VCaP (cell line): ENCODE data around the gene SCIN.
A peak's percentile ranks its signal among the peaks of the same experiment; 100 is the strongest.
"Not testable (repeated sequence)": the region's sequence is repeated elsewhere in the genome, so short reads cannot be mapped to it uniquely, and the experiment has no call there.

ENCODE experiments used
- H3K27ac ChIP-seq: fragments of 450-650 bp; 2 replicates; pipeline ENCODE4 v1.5.1; 2017
- CTCF ChIP-seq: fragments of 450-650 bp; conservative IDR thresholded peaks from 2 replicates; pipeline ENCODE4 v1.5.1; 2017; ENCODE audit warnings: mild to moderate bottlenecking, moderate library complexity

SCIN gene

DNA sequence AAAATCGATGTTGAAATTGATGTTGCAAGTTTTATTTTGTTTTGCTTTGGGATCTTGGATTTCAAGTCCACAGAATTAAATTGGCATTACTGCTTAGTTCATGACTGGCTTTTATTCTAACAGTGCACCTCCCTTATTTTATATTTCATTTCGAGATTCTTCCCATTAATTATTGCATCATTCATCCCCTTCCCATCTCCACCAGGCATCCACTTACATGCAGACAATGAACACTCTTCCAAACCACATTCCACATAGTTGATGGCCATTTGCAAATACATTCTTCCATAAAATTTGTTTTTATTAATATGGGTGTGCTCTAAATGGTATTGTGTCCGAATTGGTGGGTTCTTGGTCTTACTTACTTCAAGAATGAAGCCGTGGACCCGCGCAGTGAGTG, 15.6 kb upstream of the SCIN start:
- TF ChIP-seq CTCF: no peak
- H3K27ac ChIP-seq: peak overlapping the region; percentile 87

DNA sequence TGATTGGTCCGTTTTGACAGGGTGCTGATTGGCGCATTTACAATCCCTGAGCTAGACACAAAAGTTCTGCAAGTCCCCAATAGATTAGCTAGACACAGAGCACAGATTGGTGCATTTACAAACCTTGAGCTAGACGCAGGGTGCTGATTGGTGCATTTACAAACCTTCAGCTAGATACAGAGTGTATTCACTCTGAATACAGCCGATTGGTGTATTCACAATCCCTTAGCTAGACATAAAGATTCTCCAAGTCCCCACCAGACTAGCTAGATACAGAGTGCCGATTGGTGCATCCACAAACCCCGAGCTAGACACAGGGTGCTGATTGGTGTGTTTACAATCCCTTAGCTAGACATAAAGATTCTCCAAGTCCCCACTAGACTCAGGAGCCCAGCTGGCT, 14.8 kb upstream of the SCIN start:
- H3K27ac ChIP-seq: peak overlapping the region; percentile 87

- H3K27ac ChIP-seq: not testable (repeated sequence)
These were observed 14.3 kb upstream of the SCIN start for GRCh38 chr7:12556139-12556792.

DNA sequence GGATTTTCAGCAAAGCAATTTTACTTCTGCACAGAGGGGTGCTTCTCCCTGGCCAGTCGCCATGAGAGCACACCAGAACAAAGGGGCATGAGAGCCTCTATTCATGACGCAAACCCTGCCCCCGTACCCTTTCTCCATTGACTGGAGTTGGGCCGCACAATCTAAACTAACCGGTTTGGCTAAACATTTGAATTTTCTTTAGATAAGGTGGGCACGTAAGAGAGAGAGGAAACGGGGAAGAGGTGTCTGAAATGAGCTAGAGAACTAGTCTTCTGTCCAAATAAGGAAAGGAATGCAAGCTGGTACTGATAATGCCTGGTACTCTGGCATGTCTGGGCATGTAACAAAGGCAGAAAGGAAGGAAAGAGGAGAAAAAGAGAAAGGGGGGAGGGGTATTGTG, 13.2 kb upstream of the SCIN start:
- no peak for TF ChIP-seq CTCF
- no peak overlapping the region for H3K27ac ChIP-seq

GRCh38 chr7:12564996-12565764, 5.3 kb upstream of the SCIN start:
- no peak overlapping the region for H3K27ac ChIP-seq
- TF ChIP-seq CTCF: no peak

GRCh38 chr7:12565873-12566272, 4.6 kb upstream of the SCIN start:
- TF ChIP-seq CTCF: no peak
- no peak overlapping the region for H3K27ac ChIP-seq

GRCh38 chr7:12567015-12567414, 3.5 kb upstream of the SCIN start:
- H3K27ac ChIP-seq: no peak overlapping the region
- TF ChIP-seq CTCF: no peak

- TF ChIP-seq CTCF: no peak
- H3K27ac ChIP-seq: peak overlapping the region; percentile 68
These were observed 847 bp upstream of the SCIN start for GRCh38 chr7:12569673-12570072.
